ENCODE measurements around the gene DRGX. TPM values are rescaled to one million over a fixed set of nuclear protein-coding genes. Genes with fewer than 3 reads are reported as not detected.

DRGX gene
- total and polyA plus RNA-seq, 2 of the 4 experiments (the other 2 are of a cell fraction), result not detected

- Histone ChIP-seq H2AK9ac (replicated peaks; ENCODE audit: low read depth, low read length, poor library complexity) (no peak overlapping the region), H3K56ac (ENCODE audit: extremely low read depth, insufficient read depth, low read length) (no peak overlapping the region), H3K23ac (ENCODE audit: low read depth, low read length) (no peak overlapping the region), H2BK5ac (ENCODE audit: low read depth, low read length, poor library complexity, severe bottlenecking) (no peak overlapping the region), H4K91ac (ENCODE audit: insufficient read depth, low read depth, low read length) (no peak overlapping the region), H3K14ac (replicated peaks; ENCODE audit: low read depth, low read length) (no peak overlapping the region), H3K36me3 (ENCODE audit: control insufficient read depth, insufficient read depth, low read length) (no peaks in the 10 kb centered on the region), H4K5ac (ENCODE audit: low read depth, low read length) (no peak overlapping the region), H3K4me2 (ENCODE audit: low read depth, low read length) (no peak overlapping the region), H4K20me1 (ENCODE audit: insufficient read depth, low read length) (no peaks in the 10 kb centered on the region), H2AFZ (replicated peaks; ENCODE audit: low read length, poor library complexity) (no peak overlapping the region), H2AK5ac (ENCODE audit: low read depth, low read length) (no peak overlapping the region), H3K27ac (ENCODE audit: insufficient read depth, low read length) (no peak overlapping the region), H3K4me3 (ENCODE audit: insufficient read depth, low read depth, low read length) (no peak overlapping the region), H2BK20ac (ENCODE audit: low read depth, low read length) (no peak overlapping the region), H4K8ac (ENCODE audit: low read depth in 2 of 2, low read length in 2 of 2) (no peak overlapping the region), H3K18ac (ENCODE audit: low read depth, low read length) (no peak overlapping the region), H3K9me3 (ENCODE audit: control insufficient read depth, insufficient read depth, low read length) (no peaks in the 10 kb centered on the region), H3K4ac (ENCODE audit: low read depth, low read length) (no peak overlapping the region), H3K79me1 (ENCODE audit: low read depth in 1 of 2, low read length in 2 of 2) (no peaks in the 10 kb centered on the region), H3K9me1 (ENCODE audit: insufficient read depth, low read length) (no peaks in the 10 kb centered on the region), H3K9ac (ENCODE audit: low read depth, low read length) (no peak overlapping the region), H2BK120ac (ENCODE audit: low read depth, low read length) (no peak overlapping the region), H3K27me3 (ENCODE audit: control insufficient read depth, insufficient read depth, low read length) (peaks cover 11% of the 10 kb centered on the region), H3K4me1 (ENCODE audit: control insufficient read depth, insufficient read depth, low read length) (no peaks in the 10 kb centered on the region), H2BK15ac (ENCODE audit: low read depth, low read length) (no peak overlapping the region)
- dilution Hi-C loops (cut with HindIII; ENCODE audit: low sequenced_read_pairs, unreplicated experiment), result no loop called here
- ChIA-PET CTCF (no interaction called here), POLR2A (ENCODE audit: unreplicated experiment) (no interaction called here)
- in situ Hi-C loops (cut with MboI; ENCODE audit: low sequenced_read_pairs), result no loop called here
- DNase-seq, result no peak
- no TSS peak for BruUV-seq (replicated peaks)
- no CpG with 5 or more reads among the region's 5 CpGs for WGBS, 2 experiments (ENCODE audit: extremely low coverage in 2 of 2, insufficient read length in 1 of 2)
- intact Hi-C loops (cut with micrococcal nuclease), result no loop called here
- no peak for ATAC-seq (ENCODE audit: low read depth)
- TF ChIP-seq RAD21 (IDR thresholded peaks at IDR 0.05; ENCODE audit: low read length), result no peak
- TF ChIP-seq RCOR1 (IDR thresholded peaks at IDR 0.05; ENCODE audit: insufficient replicate concordance, low read length), result no peak
- no peak for TF ChIP-seq BHLHE40 (IDR thresholded peaks at IDR 0.05; ENCODE audit: low read depth, low read length)
- TF ChIP-seq FOS (IDR thresholded peaks at IDR 0.05; ENCODE audit: low read depth, low read length), result no peak
- no peak for TF ChIP-seq CEBPB (IDR thresholded peaks at IDR 0.05; ENCODE audit: low read depth, low read length)
- no peak for TF ChIP-seq MXI1 (IDR thresholded peaks at IDR 0.05; ENCODE audit: borderline replicate concordance, low read depth, low read length)
- no peak for TF ChIP-seq POLR2A (IDR thresholded peaks at IDR 0.05; ENCODE audit: low read depth, low read length)
- no peak for TF ChIP-seq MAZ (IDR thresholded peaks at IDR 0.05; ENCODE audit: borderline replicate concordance, low read depth, low read length)
- no peak for TF ChIP-seq RFX5 (IDR thresholded peaks at IDR 0.05; ENCODE audit: low read depth, low read length)
- TF ChIP-seq CHD1 (IDR thresholded peaks at IDR 0.05; ENCODE audit: low read depth, low read length), result no peak
- TF ChIP-seq ELK1 (IDR thresholded peaks at IDR 0.05; ENCODE audit: borderline replicate concordance, low read depth, low read length), result no peak
- no peak for TF ChIP-seq USF2 (IDR thresholded peaks at IDR 0.05; ENCODE audit: low read depth, low read length)
- TF ChIP-seq SMC3 (IDR thresholded peaks at IDR 0.05; ENCODE audit: low read depth, low read length), result no peak
- no peak for TF ChIP-seq CTCF (conservative IDR thresholded peaks at IDR 0.05; ENCODE audit: low read depth, low read length)
- TF ChIP-seq NFE2L2 (IDR thresholded peaks at IDR 0.05; ENCODE audit: low read depth, low read length), result no peak
Measured at GRCh38 chr10:49364051-49364450, 31.8 kb downstream of the DRGX start.

All from IMR-90 (cell line).